ENCODE measurements around the gene STRIP2.

DNA sequence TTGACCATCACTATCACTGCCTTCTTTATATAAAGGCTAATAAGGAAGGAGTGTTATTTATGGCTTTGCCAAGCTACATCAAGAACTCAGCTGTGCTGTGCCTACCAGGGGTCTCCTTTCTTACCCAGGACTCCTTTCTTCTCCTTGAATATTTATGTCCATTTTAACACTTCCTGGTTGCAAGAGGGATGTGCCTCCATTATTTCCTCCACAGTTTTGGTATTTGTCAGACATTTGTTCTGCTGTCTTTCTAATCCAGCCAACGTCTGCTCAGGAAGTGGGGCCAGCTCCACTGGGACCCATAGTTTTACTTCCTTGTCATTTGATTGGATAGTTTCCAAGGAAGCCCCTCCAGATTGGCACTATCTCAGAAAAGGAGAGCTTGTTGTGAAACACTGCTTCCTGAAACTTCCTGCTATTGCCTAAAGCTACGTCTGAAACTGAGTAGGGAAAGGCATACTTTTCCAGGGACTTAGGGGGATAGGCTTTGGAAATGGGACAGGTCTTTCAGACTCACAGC, 6.6 kb upstream of the STRIP2 start:
- TF ChIP-seq, protein P1, sequence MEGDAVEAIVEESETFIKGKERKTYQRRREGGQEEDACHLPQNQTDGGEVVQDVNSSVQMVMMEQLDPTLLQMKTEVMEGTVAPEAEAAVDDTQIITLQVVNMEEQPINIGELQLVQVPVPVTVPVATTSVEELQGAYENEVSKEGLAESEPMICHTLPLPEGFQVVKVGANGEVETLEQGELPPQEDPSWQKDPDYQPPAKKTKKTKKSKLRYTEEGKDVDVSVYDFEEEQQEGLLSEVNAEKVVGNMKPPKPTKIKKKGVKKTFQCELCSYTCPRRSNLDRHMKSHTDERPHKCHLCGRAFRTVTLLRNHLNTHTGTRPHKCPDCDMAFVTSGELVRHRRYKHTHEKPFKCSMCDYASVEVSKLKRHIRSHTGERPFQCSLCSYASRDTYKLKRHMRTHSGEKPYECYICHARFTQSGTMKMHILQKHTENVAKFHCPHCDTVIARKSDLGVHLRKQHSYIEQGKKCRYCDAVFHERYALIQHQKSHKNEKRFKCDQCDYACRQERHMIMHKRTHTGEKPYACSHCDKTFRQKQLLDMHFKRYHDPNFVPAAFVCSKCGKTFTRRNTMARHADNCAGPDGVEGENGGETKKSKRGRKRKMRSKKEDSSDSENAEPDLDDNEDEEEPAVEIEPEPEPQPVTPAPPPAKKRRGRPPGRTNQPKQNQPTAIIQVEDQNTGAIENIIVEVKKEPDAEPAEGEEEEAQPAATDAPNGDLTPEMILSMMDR (IDR thresholded peaks at IDR 0.05) = no peak
- TF ChIP-seq POLR2AphosphoS5 (IDR thresholded peaks at IDR 0.05) (no peak), EP300 (IDR thresholded peaks at IDR 0.05) (no peak)
